Glutamatergic neuron (in vitro differentiated cells): Measurements from ENCODE around the gene ISM2. TPM values are rescaled to one million over a fixed set of nuclear protein-coding genes. Genes with fewer than 3 reads are reported as not detected.
"Not testable (repeated sequence)": the region's sequence is repeated elsewhere in the genome, so short reads cannot be mapped to it uniquely, and the experiment has no call there.

Experiments used
- DNase-seq: peaks from one replicate; pipeline ENCODE4 v3.0.0; 2022
- H3K27ac Mint-ChIP-seq: one replicate; pipeline ENCODE4 v1.8.0; 2020; ENCODE audit warnings: mild to moderate bottlenecking, mixed read lengths, inconsistent platforms; ENCODE audit not compliant: unreplicated experiment
- H3K27me3 Mint-ChIP-seq: one replicate; pipeline ENCODE4 v1.8.0; 2020; ENCODE audit warnings: mild to moderate bottlenecking, moderate library complexity, mixed read lengths, inconsistent platforms; ENCODE audit not compliant: unreplicated experiment
- H3K36me3 Mint-ChIP-seq: one replicate; pipeline ENCODE4 v1.8.0; 2020; ENCODE audit warnings: mild to moderate bottlenecking, mixed read lengths, inconsistent platforms; ENCODE audit not compliant: unreplicated experiment
- H3K4me1 Mint-ChIP-seq: one replicate; pipeline ENCODE4 v1.8.0; 2020; ENCODE audit warnings: mild to moderate bottlenecking, low read depth, mixed read lengths, inconsistent platforms; ENCODE audit not compliant: unreplicated experiment
- H3K4me3 Mint-ChIP-seq: one replicate; pipeline ENCODE4 v1.8.0; 2020; ENCODE audit warnings: mild to moderate bottlenecking, mixed read lengths, inconsistent platforms; ENCODE audit not compliant: unreplicated experiment
- H3K9me3 Mint-ChIP-seq: one replicate; pipeline ENCODE4 v1.8.0; 2020; ENCODE audit warnings: mild to moderate bottlenecking, moderate library complexity, mixed read lengths, inconsistent platforms; ENCODE audit not compliant: unreplicated experiment
- CTCF ChIP-seq: fragments of 200-600 bp; sonication (generic); IDR thresholded peaks from one replicate; pipeline ENCODE4 v1.5.0; 2021; ENCODE audit not compliant: partially characterized antibody, unreplicated experiment
- long read RNA-seq: library from polyadenylated mRNA; unstranded; transcript quantifications from one replicate; pipeline ENCODE4 v2.0.0, GENCODE V29; 2020; ENCODE audit not compliant: unreplicated experiment
- total RNA-seq: library from RNA; stranded (reverse); fragmentation: NEBNext Ultra II Directional; extraction: Animal tissue kit (Norgen Biotek cat#: 25700); gene quantifications from one replicate; pipeline ENCODE4 v1.2.1, GENCODE V29; 2021; ENCODE audit not compliant: unreplicated experiment

The ISM2 gene
- total RNA-seq = not detected
- long read RNA-seq = 0 reads

- peaks cover 6% of the 10 kb centered on the region for H3K9me3 Mint-ChIP-seq
- DNase-seq = peak; percentile 65
- no peak within 1 kb of the TSS for H3K27ac Mint-ChIP-seq
- H3K4me3 Mint-ChIP-seq = peak within 1 kb of the TSS; percentile 78
- TF ChIP-seq CTCF = no peak
- H3K27me3 Mint-ChIP-seq = peaks cover 10% of the 10 kb centered on the region
- no peaks in the 10 kb centered on the region for H3K4me1 Mint-ChIP-seq
- H3K36me3 Mint-ChIP-seq = peaks cover 5% of the 10 kb centered on the region
Measured at GRCh38 chr14:77498120-77498979, at the start of gene ISM2. TSS of gene ISM2 (minus strand) at chr14:77498816. CDS start at chr14:77498793, 23 bp downstream.

GRCh38 chr14:77547512-77548180 is 49.0 kb upstream of the ISM2 start:
- H3K4me1 Mint-ChIP-seq = no peaks in the 10 kb centered on the region
- H3K4me3 Mint-ChIP-seq = no peak overlapping the region
- H3K36me3 Mint-ChIP-seq = no peaks in the 10 kb centered on the region
- TF ChIP-seq CTCF = peak; percentile 43
- H3K27ac Mint-ChIP-seq = no peak overlapping the region
- peaks cover 1% of the 10 kb centered on the region for H3K9me3 Mint-ChIP-seq
- H3K27me3 Mint-ChIP-seq = no peaks in the 10 kb centered on the region
- DNase-seq = no peak

- not testable (repeated sequence) for H3K27ac Mint-ChIP-seq, H3K4me1 Mint-ChIP-seq, H3K27me3 Mint-ChIP-seq, DNase-seq, H3K4me3 Mint-ChIP-seq, H3K9me3 Mint-ChIP-seq, H3K36me3 Mint-ChIP-seq
Measured at GRCh38 chr14:77545171-77545570, 46.6 kb upstream of the ISM2 start.

- H3K27ac Mint-ChIP-seq = no peak overlapping the region
- H3K36me3 Mint-ChIP-seq = no peaks in the 10 kb centered on the region
- H3K4me1 Mint-ChIP-seq = no peaks in the 10 kb centered on the region
- TF ChIP-seq CTCF = no peak
- DNase-seq = no peak
- no peaks in the 10 kb centered on the region for H3K27me3 Mint-ChIP-seq
- H3K4me3 Mint-ChIP-seq = no peak overlapping the region
- H3K9me3 Mint-ChIP-seq = peaks cover 1% of the 10 kb centered on the region
Measured at GRCh38 chr14:77544571-77544970, 46.0 kb upstream of the ISM2 start.

- Mint-ChIP-seq H3K36me3 (no peaks in the 10 kb centered on the region), H3K4me1 (no peaks in the 10 kb centered on the region), H3K27me3 (no peaks in the 10 kb centered on the region), H3K9me3 (no peaks in the 10 kb centered on the region), H3K4me3 (no peak overlapping the region), H3K27ac (no peak overlapping the region)
- DNase-seq = no peak
- no peak for TF ChIP-seq CTCF
Measured at GRCh38 chr14:77543637-77544334, 45.2 kb upstream of the ISM2 start.
